Panc1 (cell line): ENCODE results near the gene HELZ.

Experiments used
- CTCF ChIP-seq: fragments of 450-650 bp; IDR thresholded peaks from 2 replicates; pipeline ENCODE4 v1.5.1; 2017; ENCODE audit warnings: mild to moderate bottlenecking
- POLR2AphosphoS5 ChIP-seq: IDR thresholded peaks from 2 replicates; pipeline ENCODE4 v1.6.1; 2012; ENCODE audit warnings: mild to moderate bottlenecking, low read depth, low read length, moderate library complexity
- REST ChIP-seq, 2 experiments: IDR thresholded peaks; 2 replicates each; pipeline ENCODE4 v1.6.1; 2011 to 2012; ENCODE audit warnings: low read depth in 2 of 2, control low read depth in 1 of 2, low read length in 1 of 2, mild to moderate bottlenecking in 1 of 2, moderate library complexity in 1 of 2; ENCODE audit not compliant: insufficient read depth in 1 of 2

GRCh38 chr17:67137026-67137370 lies 108.0 kb downstream of the HELZ start:
- no peak for TF ChIP-seq CTCF
- TF ChIP-seq POLR2AphosphoS5, result no peak
- TF ChIP-seq REST (IDR thresholded peaks at IDR 0.05; ENCODE audit: insufficient read depth in 1 of 2, low read depth in 2 of 2, low read length in 1 of 2), result no peak
